GM23338 (cell line): ENCODE measurements around the gene CLSTN2. TPM values are rescaled to one million over a fixed set of nuclear protein-coding genes. Genes with fewer than 3 reads are reported as not detected.

ENCODE experiments used
- ATAC-seq: fragments of 200-7000 bp; cut with Tn5 transposase; 3 replicates; pipeline ENCODE4 v1.9.1; 2020
- DNase-seq: peaks from one replicate; pipeline ENCODE4 v3.0.0-alpha.2; 2015; ENCODE audit warnings: low spot score
- H2AFZ ChIP-seq: fragments of 200-600 bp; sonication (generic); 2 replicates; pipeline ENCODE4 v1.8.0; 2016; ENCODE audit warnings: antibody characterized with exemption, mild to moderate bottlenecking, moderate library complexity
- H3F3A ChIP-seq: fragments of 200-600 bp; sonication (generic); replicated peaks from 2 replicates; pipeline ENCODE4 v1.8.0; 2017; ENCODE audit warnings: antibody characterized with exemption, mixed run types, low read depth
- H3K27ac ChIP-seq: fragments of 200-600 bp; sonication (generic); 2 replicates; pipeline ENCODE4 v1.6.1; 2016; ENCODE audit warnings: low read depth
- H3K27me3 ChIP-seq: fragments of 200-600 bp; sonication (generic); 2 replicates; pipeline ENCODE4 v1.8.0; 2016; ENCODE audit warnings: mild to moderate bottlenecking, mixed run types, moderate library complexity; ENCODE audit not compliant: insufficient read depth
- H3K36me3 ChIP-seq: fragments of 200-600 bp; sonication (generic); 2 replicates; pipeline ENCODE4 v1.8.0; 2016; ENCODE audit warnings: mild to moderate bottlenecking; ENCODE audit not compliant: insufficient read depth
- H3K4me1 ChIP-seq: fragments of 200-600 bp; sonication (generic); 2 replicates; pipeline ENCODE4 v1.8.0; 2016; ENCODE audit warnings: mild to moderate bottlenecking, moderate library complexity; ENCODE audit not compliant: insufficient read depth
- H3K4me2 ChIP-seq: fragments of 200-600 bp; sonication (generic); 2 replicates; pipeline ENCODE4 v1.7.1; 2017; ENCODE audit warnings: mixed run types
- H3K4me3 ChIP-seq: fragments of 200-600 bp; sonication (generic); 2 replicates; pipeline ENCODE4 v1.6.1; 2016; ENCODE audit warnings: mixed run types
- H3K79me2 ChIP-seq: fragments of 200-600 bp; sonication (generic); replicated peaks from 2 replicates; pipeline ENCODE4 v1.8.0; 2017; ENCODE audit warnings: mild to moderate bottlenecking; ENCODE audit not compliant: insufficient read depth
- H3K9me2 ChIP-seq: fragments of 200-600 bp; sonication (generic); 2 replicates; pipeline ENCODE4 v1.8.0; 2017; ENCODE audit not compliant: insufficient read depth
- H4K20me1 ChIP-seq: fragments of 200-600 bp; sonication (generic); replicated peaks from 2 replicates; pipeline ENCODE4 v1.8.0; 2017; ENCODE audit warnings: mild to moderate bottlenecking; ENCODE audit not compliant: insufficient read depth
- H3K27ac Mint-ChIP-seq: 2 replicates; pipeline ENCODE4 v1.8.0; 2020; ENCODE audit warnings: inconsistent platforms, mild to moderate bottlenecking, moderate library complexity, mixed read lengths
- H3K27me3 Mint-ChIP-seq: 3 replicates; pipeline ENCODE4 v1.8.0; 2022; ENCODE audit warnings: low read depth, mild to moderate bottlenecking, moderate library complexity, mixed read lengths, inconsistent platforms; ENCODE audit not compliant: insufficient read depth, poor library complexity
- H3K36me3 Mint-ChIP-seq: 3 replicates; pipeline ENCODE4 v1.8.0; 2021; ENCODE audit warnings: low read depth, mild to moderate bottlenecking, inconsistent platforms, moderate library complexity, mixed read lengths
- H3K4me1 Mint-ChIP-seq: 3 replicates; pipeline ENCODE4 v1.8.0; 2020; ENCODE audit warnings: mild to moderate bottlenecking, inconsistent platforms, mixed read lengths
- H3K4me3 Mint-ChIP-seq: 3 replicates; pipeline ENCODE4 v1.8.0; 2021; ENCODE audit warnings: moderate library complexity, mild to moderate bottlenecking, inconsistent platforms, mixed read lengths
- H3K9me3 Mint-ChIP-seq: 3 replicates; pipeline ENCODE4 v1.8.0; 2020; ENCODE audit warnings: moderate library complexity, mild to moderate bottlenecking, inconsistent platforms, mixed read lengths
- EZH2 ChIP-seq: fragments of 200-600 bp; sonication (generic); IDR thresholded peaks from one replicate; pipeline ENCODE4 v1.8.0; 2017; ENCODE audit warnings: antibody characterized with exemption, mild to moderate bottlenecking, low read depth; ENCODE audit not compliant: unreplicated experiment
- EZH2phosphoT487 ChIP-seq: fragments of 200-600 bp; sonication (generic); IDR thresholded peaks from one replicate; pipeline ENCODE4 v1.8.1; 2018; ENCODE audit warnings: antibody characterized with exemption; ENCODE audit not compliant: unreplicated experiment
- JUNB ChIP-seq: IDR thresholded peaks from one replicate; pipeline ENCODE4 v1.6.1; 2016; ENCODE audit warnings: antibody characterized with exemption; ENCODE audit not compliant: unreplicated experiment
- NANOG ChIP-seq: IDR thresholded peaks from 2 replicates; pipeline ENCODE4 v1.6.1; 2016; ENCODE audit warnings: antibody characterized with exemption, borderline replicate concordance
- POLR2AphosphoS5 ChIP-seq: IDR thresholded peaks from 2 replicates; pipeline ENCODE4 v1.6.1; 2016; ENCODE audit warnings: antibody characterized with exemption, low read depth
- STAT1 ChIP-seq: IDR thresholded peaks from one replicate; pipeline ENCODE4 v1.6.1; 2016; ENCODE audit warnings: antibody characterized with exemption; ENCODE audit not compliant: unreplicated experiment
- ZNF114 ChIP-seq: fragments of 250-450 bp; sonication (Bioruptor Pico); IDR thresholded peaks from 2 replicates; pipeline ENCODE4 v1.5.0; 2020; ENCODE audit warnings: mild to moderate bottlenecking, moderate library complexity
- polyA plus RNA-seq: library from polyadenylated mRNA; unstranded; fragments of >200 nt; fragmentation: Nextera tagmentation; extraction: Ambion mirVana; gene quantifications from 2 replicates; pipeline ENCODE4 v1.2.1, GENCODE V29; 2016
- total RNA-seq: library from RNA; depleted of rRNA; stranded (reverse); fragments of >200 nt; shearing (Covaris generic); gene quantifications from 2 replicates; pipeline ENCODE4 v1.2.3, GENCODE V29; 2014
- TF ChIP-seq, protein P1 (sequence below), 2 experiments: fragments of 200-600 bp in 1 of 2; sonication (generic) in 1 of 2; conservative IDR thresholded peaks; 2 replicates each; pipeline versions ENCODE4 v1.5.1 to v1.6.1; 2016 to 2017; ENCODE audit warnings: antibody characterized with exemption in 2 of 2, low read depth in 2 of 2, mild to moderate bottlenecking in 2 of 2, moderate library complexity in 1 of 2
- TF ChIP-seq, protein P2 (sequence below): IDR thresholded peaks from 2 replicates; pipeline ENCODE4 v1.6.1; 2016; ENCODE audit warnings: antibody characterized with exemption
- TF ChIP-seq, protein P3 (sequence below): fragments of 250-450 bp; sonication (Bioruptor Pico); IDR thresholded peaks from 2 replicates; pipeline ENCODE4 v1.5.0; 2020; ENCODE audit warnings: mild to moderate bottlenecking, moderate library complexity

CLSTN2 gene
- total and polyA plus RNA-seq, 2 experiments from 2014 or later = 0.11 to 0.83 TPM

DNA sequence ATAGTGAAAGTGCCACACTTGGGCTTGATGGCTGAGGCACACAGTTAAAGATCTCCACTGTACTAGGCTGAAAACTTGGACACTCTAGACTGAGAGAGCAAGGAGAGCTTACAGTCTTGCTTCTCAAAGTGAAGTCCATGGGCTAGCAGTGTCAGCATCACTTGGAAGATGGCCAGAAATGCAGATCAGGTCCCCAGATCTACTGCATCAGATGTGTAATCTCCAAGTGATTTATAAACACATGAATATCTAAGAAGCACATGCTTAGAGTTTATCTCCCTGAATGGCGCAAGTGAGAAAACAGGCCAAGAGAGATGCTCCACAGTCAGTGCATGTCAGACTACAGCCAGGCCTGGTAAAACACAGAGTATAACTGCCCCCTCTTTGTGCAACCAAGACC is 308.6 kb downstream of the CLSTN2 start:
- Histone ChIP-seq H3K36me3 (no peaks in the 10 kb centered on the region), H3F3A (no peaks in the 10 kb centered on the region), H3K79me2 (no peaks in the 10 kb centered on the region), H3K4me2 (no peak overlapping the region), H3K9me2 (peaks cover 11% of the 10 kb centered on the region; the same call in 1 of the 2 replicates), H2AFZ (no peak overlapping the region), H3K4me1 (no peaks in the 10 kb centered on the region), H4K20me1 (no peaks in the 10 kb centered on the region), H3K4me3 (no peak overlapping the region), H3K27me3 (no peaks in the 10 kb centered on the region), H3K27ac (no peak overlapping the region)
- no peak for DNase-seq
- TF ChIP-seq NANOG = no peak
- TF ChIP-seq, protein P1, sequence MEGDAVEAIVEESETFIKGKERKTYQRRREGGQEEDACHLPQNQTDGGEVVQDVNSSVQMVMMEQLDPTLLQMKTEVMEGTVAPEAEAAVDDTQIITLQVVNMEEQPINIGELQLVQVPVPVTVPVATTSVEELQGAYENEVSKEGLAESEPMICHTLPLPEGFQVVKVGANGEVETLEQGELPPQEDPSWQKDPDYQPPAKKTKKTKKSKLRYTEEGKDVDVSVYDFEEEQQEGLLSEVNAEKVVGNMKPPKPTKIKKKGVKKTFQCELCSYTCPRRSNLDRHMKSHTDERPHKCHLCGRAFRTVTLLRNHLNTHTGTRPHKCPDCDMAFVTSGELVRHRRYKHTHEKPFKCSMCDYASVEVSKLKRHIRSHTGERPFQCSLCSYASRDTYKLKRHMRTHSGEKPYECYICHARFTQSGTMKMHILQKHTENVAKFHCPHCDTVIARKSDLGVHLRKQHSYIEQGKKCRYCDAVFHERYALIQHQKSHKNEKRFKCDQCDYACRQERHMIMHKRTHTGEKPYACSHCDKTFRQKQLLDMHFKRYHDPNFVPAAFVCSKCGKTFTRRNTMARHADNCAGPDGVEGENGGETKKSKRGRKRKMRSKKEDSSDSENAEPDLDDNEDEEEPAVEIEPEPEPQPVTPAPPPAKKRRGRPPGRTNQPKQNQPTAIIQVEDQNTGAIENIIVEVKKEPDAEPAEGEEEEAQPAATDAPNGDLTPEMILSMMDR (conservative IDR thresholded peaks at IDR 0.05; ENCODE audit: low read depth in 2 of 2) = no peak
- TF ChIP-seq, protein P2, sequence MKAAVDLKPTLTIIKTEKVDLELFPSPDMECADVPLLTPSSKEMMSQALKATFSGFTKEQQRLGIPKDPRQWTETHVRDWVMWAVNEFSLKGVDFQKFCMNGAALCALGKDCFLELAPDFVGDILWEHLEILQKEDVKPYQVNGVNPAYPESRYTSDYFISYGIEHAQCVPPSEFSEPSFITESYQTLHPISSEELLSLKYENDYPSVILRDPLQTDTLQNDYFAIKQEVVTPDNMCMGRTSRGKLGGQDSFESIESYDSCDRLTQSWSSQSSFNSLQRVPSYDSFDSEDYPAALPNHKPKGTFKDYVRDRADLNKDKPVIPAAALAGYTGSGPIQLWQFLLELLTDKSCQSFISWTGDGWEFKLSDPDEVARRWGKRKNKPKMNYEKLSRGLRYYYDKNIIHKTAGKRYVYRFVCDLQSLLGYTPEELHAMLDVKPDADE = no peak
- no peak for TF ChIP-seq ZNF114 (CRISPR knock-in tag)
- no peak for TF ChIP-seq EZH2phosphoT487
- no peak for TF ChIP-seq EZH2
- Mint-ChIP-seq H3K4me1 (peaks cover 13% of the 10 kb centered on the region), H3K36me3 (no peaks in the 10 kb centered on the region), H3K9me3 (no peaks in the 10 kb centered on the region), H3K27ac (no peak overlapping the region), H3K27me3 (no peaks in the 10 kb centered on the region), H3K4me3 (no peak overlapping the region)
- ATAC-seq = no peak

DNA sequence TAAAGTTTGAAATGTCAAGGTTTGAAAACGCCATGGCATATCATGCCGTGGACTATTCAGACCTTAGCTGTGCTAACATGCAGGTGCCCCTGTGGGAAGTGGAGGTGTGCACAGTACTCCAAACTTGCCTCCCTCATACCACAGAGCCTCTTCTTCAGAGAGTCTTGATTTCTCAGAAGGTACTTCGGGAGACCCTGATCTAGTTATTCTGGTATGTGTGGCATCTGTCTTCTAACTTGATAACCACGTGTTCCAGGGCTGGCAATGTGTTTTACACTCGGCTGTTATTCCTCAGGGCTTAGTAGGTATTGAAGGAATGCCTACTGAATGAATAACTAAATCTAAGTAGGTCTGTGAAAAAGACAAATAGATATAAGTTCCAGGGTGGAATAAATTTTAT is 309.9 kb downstream of the CLSTN2 start:
- DNase-seq (no peak), ATAC-seq (no peak)
- H3K4me3 ChIP-seq = no peak overlapping the region
- no peaks in the 10 kb centered on the region for H3K27me3 ChIP-seq
- H3F3A ChIP-seq = no peaks in the 10 kb centered on the region
- H3K36me3 ChIP-seq = no peaks in the 10 kb centered on the region
- Mint-ChIP-seq H3K36me3 (no peaks in the 10 kb centered on the region), H3K27ac (no peak overlapping the region), H3K9me3 (no peaks in the 10 kb centered on the region), H3K27me3 (no peaks in the 10 kb centered on the region), H3K4me3 (no peak overlapping the region), H3K4me1 (peaks cover 13% of the 10 kb centered on the region)
- H4K20me1 ChIP-seq = no peaks in the 10 kb centered on the region
- H3K4me1 ChIP-seq = no peaks in the 10 kb centered on the region
- peaks cover 11% of the 10 kb centered on the region; the same call in 1 of the 2 replicates for H3K9me2 ChIP-seq
- H3K4me2 ChIP-seq = no peak overlapping the region
- no peaks in the 10 kb centered on the region for H3K79me2 ChIP-seq
- no peak overlapping the region for H3K27ac ChIP-seq
- H2AFZ ChIP-seq = no peak overlapping the region
- no peak for TF ChIP-seq JUNB
- TF ChIP-seq POLR2AphosphoS5 = no peak
- TF ChIP-seq, protein P3, sequence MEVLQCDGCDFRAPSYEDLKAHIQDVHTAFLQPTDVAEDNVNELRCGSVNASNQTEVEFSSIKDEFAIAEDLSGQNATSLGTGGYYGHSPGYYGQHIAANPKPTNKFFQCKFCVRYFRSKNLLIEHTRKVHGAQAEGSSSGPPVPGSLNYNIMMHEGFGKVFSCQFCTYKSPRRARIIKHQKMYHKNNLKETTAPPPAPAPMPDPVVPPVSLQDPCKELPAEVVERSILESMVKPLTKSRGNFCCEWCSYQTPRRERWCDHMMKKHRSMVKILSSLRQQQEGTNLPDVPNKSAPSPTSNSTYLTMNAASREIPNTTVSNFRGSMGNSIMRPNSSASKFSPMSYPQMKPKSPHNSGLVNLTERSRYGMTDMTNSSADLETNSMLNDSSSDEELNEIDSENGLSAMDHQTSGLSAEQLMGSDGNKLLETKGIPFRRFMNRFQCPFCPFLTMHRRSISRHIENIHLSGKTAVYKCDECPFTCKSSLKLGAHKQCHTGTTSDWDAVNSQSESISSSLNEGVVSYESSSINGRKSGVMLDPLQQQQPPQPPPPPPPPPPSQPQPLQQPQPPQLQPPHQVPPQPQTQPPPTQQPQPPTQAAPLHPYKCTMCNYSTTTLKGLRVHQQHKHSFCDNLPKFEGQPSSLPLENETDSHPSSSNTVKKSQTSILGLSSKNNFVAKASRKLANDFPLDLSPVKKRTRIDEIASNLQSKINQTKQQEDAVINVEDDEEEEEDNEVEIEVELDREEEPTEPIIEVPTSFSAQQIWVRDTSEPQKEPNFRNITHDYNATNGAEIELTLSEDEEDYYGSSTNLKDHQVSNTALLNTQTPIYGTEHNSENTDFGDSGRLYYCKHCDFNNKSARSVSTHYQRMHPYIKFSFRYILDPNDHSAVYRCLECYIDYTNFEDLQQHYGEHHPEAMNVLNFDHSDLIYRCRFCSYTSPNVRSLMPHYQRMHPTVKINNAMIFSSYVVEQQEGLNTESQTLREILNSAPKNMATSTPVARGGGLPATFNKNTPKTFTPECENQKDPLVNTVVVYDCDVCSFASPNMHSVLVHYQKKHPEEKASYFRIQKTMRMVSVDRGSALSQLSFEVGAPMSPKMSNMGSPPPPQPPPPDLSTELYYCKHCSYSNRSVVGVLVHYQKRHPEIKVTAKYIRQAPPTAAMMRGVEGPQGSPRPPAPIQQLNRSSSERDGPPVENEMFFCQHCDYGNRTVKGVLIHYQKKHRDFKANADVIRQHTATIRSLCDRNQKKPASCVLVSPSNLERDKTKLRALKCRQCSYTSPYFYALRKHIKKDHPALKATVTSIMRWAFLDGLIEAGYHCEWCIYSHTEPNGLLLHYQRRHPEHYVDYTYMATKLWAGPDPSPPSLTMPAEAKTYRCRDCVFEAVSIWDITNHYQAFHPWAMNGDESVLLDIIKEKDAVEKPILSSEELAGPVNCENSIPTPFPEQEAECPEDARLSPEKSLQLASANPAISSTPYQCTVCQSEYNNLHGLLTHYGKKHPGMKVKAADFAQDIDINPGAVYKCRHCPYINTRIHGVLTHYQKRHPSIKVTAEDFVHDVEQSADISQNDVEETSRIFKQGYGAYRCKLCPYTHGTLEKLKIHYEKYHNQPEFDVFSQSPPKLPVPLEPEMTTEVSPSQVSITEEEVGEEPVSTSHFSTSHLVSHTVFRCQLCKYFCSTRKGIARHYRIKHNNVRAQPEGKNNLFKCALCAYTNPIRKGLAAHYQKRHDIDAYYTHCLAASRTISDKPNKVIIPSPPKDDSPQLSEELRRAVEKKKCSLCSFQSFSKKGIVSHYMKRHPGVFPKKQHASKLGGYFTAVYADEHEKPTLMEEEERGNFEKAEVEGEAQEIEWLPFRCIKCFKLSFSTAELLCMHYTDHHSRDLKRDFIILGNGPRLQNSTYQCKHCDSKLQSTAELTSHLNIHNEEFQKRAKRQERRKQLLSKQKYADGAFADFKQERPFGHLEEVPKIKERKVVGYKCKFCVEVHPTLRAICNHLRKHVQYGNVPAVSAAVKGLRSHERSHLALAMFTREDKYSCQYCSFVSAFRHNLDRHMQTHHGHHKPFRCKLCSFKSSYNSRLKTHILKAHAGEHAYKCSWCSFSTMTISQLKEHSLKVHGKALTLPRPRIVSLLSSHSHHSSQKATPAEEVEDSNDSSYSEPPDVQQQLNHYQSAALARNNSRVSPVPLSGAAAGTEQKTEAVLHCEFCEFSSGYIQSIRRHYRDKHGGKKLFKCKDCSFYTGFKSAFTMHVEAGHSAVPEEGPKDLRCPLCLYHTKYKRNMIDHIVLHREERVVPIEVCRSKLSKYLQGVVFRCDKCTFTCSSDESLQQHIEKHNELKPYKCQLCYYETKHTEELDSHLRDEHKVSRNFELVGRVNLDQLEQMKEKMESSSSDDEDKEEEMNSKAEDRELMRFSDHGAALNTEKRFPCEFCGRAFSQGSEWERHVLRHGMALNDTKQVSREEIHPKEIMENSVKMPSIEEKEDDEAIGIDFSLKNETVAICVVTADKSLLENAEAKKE (CRISPR knock-in tag) = no peak
- TF ChIP-seq ZNF114 (CRISPR knock-in tag) = no peak
- TF ChIP-seq EZH2 = no peak
- TF ChIP-seq, protein P1 (conservative IDR thresholded peaks at IDR 0.05; ENCODE audit: low read depth in 2 of 2) = no peak
- TF ChIP-seq STAT1 = no peak
